Measurements from ENCODE around the gene GBP5. TPM values are rescaled to one million over a fixed set of nuclear protein-coding genes. Genes with fewer than 3 reads are reported as not detected.
A peak's percentile ranks its signal among the peaks of the same experiment; 100 is the strongest.

Gene GBP5
- total and polyA plus RNA-seq, 2 of the 13 experiments (the other 11 are each of a cell fraction or from before 2014, with no cell fraction given): 0.01 TPM; not detected in 1

DNA sequence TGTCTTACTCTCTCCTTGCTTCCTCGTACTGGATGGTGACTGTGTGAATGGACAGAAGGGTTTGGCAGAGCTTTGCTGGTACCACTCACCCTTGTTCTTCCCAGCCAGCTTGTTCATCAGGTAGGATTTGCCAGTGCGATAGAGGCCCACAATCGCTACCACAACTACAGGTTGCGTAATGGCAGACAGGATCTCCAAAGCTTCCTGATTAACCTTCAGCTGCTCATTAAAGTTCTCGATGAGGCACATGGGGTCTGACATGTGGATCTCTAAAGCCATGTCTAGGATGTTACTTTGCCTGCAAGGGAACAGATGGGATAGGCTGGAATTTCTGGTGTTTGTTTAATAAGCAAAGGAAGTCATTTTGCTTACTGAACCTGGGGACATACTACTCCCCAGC, 3.4 kb downstream of the GBP5 start:
- BruUV-seq (replicated peaks): no TSS peak
- no peaks in the 10 kb centered on the region for H3K4me1 ChIP-seq (ENCODE audit: insufficient read depth, low read length)
- no peaks in the 10 kb centered on the region for H3K79me2 ChIP-seq (ENCODE audit: insufficient read depth, low read length)
- DNase-seq (ENCODE audit: low spot score): no peak
- no peaks in the 10 kb centered on the region for H3K36me3 ChIP-seq (replicated peaks in 1 of 2; ENCODE audit: control insufficient read depth in 1 of 2, insufficient read depth in 2 of 2, low read length in 2 of 2)
- H3K9me3 ChIP-seq (ENCODE audit: low read length): no peaks in the 10 kb centered on the region
- no peak for ATAC-seq
- peak; percentile 65 for TF ChIP-seq CEBPB (IDR thresholded peaks at IDR 0.05; ENCODE audit: borderline replicate concordance, low read depth, low read length)
- TF ChIP-seq PAF1 (CRISPR knock-in tag; IDR thresholded peaks at IDR 0.05): no peak
- POLR2A ChIA-PET: no interaction called here
- no peak overlapping the region for H3K4me3 ChIP-seq (replicated peaks in 1 of 3; ENCODE audit: insufficient read depth in 1 of 3, low read depth in 2 of 3, low read length in 3 of 3)
- CTCF ChIA-PET (ENCODE audit: low intra/inter-chr PET ratio, low total read pairs): no interaction called here
- no peak overlapping the region for H3K4me2 ChIP-seq (ENCODE audit: low read depth, low read length)
- H3K9ac ChIP-seq (ENCODE audit: insufficient read depth, low read depth, low read length): no peak overlapping the region
- WGBS (ENCODE audit: low lambda C conversion rate): 30% methylated on average over 4 of the region's 5 CpGs
- no peak for FAIRE-seq
- intact Hi-C loops (cut with micrococcal nuclease; ENCODE audit: unreplicated experiment): no loop called here
- in situ Hi-C loops (cut with HindIII; ENCODE audit: extremely low pct_ligation_motif_present, low pct_unique_long_range_greater_than_20kb): no loop called here
- H3K27ac ChIP-seq (ENCODE audit: extremely low read length, insufficient read depth, low read length): no peak overlapping the region
- no peak overlapping the region for H2AFZ ChIP-seq (ENCODE audit: low read length)
- no peaks in the 10 kb centered on the region; a peak in 2 of 5 replicates for H3K27me3 ChIP-seq (ENCODE audit: control insufficient read depth in 1 of 2, insufficient read depth in 2 of 2, low read length in 2 of 2)
- no peaks in the 10 kb centered on the region for H4K20me1 ChIP-seq (ENCODE audit: insufficient read depth, low read length)

DNA sequence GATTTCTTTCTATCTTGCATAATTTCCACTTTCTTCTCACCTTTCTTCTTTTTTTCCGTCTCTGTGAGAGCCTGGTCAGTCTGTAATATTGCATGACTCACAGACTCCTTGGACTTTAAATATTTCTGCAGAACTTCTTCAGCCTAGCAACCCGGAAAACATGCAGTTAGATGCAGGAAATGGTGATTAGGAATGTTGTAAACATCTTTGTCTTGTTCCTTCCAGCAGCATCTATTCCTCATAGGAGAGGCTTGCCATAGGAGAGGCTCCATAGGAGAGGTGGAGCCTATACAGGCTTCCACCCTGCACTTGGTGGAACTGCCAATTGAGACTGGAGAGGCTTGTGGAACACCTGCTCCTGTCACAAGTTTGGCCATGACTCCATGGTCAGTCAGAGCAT, 10.0 kb downstream of the GBP5 start:
- WGBS (ENCODE audit: low lambda C conversion rate): 2% methylated on average over 2 of the region's 2 CpGs
- Histone ChIP-seq H4K20me1 (ENCODE audit: insufficient read depth, low read length) (no peaks in the 10 kb centered on the region), H2AFZ (ENCODE audit: low read length) (no peak overlapping the region), H3K27ac (ENCODE audit: extremely low read length, insufficient read depth, low read length) (no peak overlapping the region), H3K9me3 (ENCODE audit: low read length) (no peaks in the 10 kb centered on the region), H3K27me3 (ENCODE audit: control insufficient read depth in 1 of 2, insufficient read depth in 2 of 2, low read length in 2 of 2) (no peaks in the 10 kb centered on the region; a peak in 1 of 5 replicates), H3K79me2 (ENCODE audit: insufficient read depth, low read length) (no peaks in the 10 kb centered on the region), H3K4me3 (replicated peaks in 1 of 3; ENCODE audit: insufficient read depth in 1 of 3, low read depth in 2 of 3, low read length in 3 of 3) (no peak overlapping the region), H3K4me1 (ENCODE audit: insufficient read depth, low read length) (no peaks in the 10 kb centered on the region), H3K36me3 (replicated peaks in 1 of 2; ENCODE audit: control insufficient read depth in 1 of 2, insufficient read depth in 2 of 2, low read length in 2 of 2) (no peaks in the 10 kb centered on the region), H3K9ac (ENCODE audit: insufficient read depth, low read depth, low read length) (no peak overlapping the region), H3K4me2 (ENCODE audit: low read depth, low read length) (no peak overlapping the region)
- in situ Hi-C loops (cut with HindIII; ENCODE audit: extremely low pct_ligation_motif_present, low pct_unique_long_range_greater_than_20kb): no loop called here
- BruUV-seq (replicated peaks): no TSS peak
- TF ChIP-seq CC2D1A (CRISPR knock-in tag; IDR thresholded peaks at IDR 0.05) (no peak), ZNF484 (CRISPR knock-in tag; IDR thresholded peaks at IDR 0.05; ENCODE audit: borderline replicate concordance, low read depth) (no peak), ZSCAN9 (CRISPR knock-in tag; IDR thresholded peaks at IDR 0.05; ENCODE audit: borderline replicate concordance) (no peak), JDP2 (CRISPR knock-in tag; IDR thresholded peaks at IDR 0.05; ENCODE audit: borderline replicate concordance) (no peak), NFYB (CRISPR knock-in tag; IDR thresholded peaks at IDR 0.05) (no peak), ZNF510 (CRISPR knock-in tag; IDR thresholded peaks at IDR 0.05; ENCODE audit: low read depth) (no peak)
- TF ChIP-seq, protein P1, sequence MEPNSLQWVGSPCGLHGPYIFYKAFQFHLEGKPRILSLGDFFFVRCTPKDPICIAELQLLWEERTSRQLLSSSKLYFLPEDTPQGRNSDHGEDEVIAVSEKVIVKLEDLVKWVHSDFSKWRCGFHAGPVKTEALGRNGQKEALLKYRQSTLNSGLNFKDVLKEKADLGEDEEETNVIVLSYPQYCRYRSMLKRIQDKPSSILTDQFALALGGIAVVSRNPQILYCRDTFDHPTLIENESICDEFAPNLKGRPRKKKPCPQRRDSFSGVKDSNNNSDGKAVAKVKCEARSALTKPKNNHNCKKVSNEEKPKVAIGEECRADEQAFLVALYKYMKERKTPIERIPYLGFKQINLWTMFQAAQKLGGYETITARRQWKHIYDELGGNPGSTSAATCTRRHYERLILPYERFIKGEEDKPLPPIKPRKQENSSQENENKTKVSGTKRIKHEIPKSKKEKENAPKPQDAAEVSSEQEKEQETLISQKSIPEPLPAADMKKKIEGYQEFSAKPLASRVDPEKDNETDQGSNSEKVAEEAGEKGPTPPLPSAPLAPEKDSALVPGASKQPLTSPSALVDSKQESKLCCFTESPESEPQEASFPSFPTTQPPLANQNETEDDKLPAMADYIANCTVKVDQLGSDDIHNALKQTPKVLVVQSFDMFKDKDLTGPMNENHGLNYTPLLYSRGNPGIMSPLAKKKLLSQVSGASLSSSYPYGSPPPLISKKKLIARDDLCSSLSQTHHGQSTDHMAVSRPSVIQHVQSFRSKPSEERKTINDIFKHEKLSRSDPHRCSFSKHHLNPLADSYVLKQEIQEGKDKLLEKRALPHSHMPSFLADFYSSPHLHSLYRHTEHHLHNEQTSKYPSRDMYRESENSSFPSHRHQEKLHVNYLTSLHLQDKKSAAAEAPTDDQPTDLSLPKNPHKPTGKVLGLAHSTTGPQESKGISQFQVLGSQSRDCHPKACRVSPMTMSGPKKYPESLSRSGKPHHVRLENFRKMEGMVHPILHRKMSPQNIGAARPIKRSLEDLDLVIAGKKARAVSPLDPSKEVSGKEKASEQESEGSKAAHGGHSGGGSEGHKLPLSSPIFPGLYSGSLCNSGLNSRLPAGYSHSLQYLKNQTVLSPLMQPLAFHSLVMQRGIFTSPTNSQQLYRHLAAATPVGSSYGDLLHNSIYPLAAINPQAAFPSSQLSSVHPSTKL (CRISPR knock-in tag; IDR thresholded peaks at IDR 0.05): no peak
- intact Hi-C loops (cut with micrococcal nuclease; ENCODE audit: unreplicated experiment): no loop called here
- ATAC-seq: no peak
- ChIA-PET POLR2A (no interaction called here), CTCF (ENCODE audit: low intra/inter-chr PET ratio, low total read pairs) (no interaction called here)
- no peak for DNase-seq (ENCODE audit: low spot score)
- no peak for FAIRE-seq
